T-helper 2 cell treated with Interferon-gamma antibody and Interleukin-4, amounts not matched to agents 5 μg/mL and 100 μg/mL, for 36 hours (primary cell): ENCODE data around the gene TMIE.

Experiments
- DNase-seq: peaks from one replicate; pipeline ENCODE4 v3.0.0; 2021; ENCODE audit warnings: low spot score
- H3K27ac Mint-ChIP-seq: one replicate; pipeline ENCODE4 v1.8.0; 2021; ENCODE audit warnings: mild to moderate bottlenecking, mixed read lengths
- H3K27me3 Mint-ChIP-seq: one replicate; pipeline ENCODE4 v1.8.0; 2021; ENCODE audit warnings: low read depth, mixed read lengths
- H3K36me3 Mint-ChIP-seq: one replicate; pipeline ENCODE4 v1.8.0; 2021; ENCODE audit warnings: low read depth, mixed read lengths
- H3K4me1 Mint-ChIP-seq: one replicate; pipeline ENCODE4 v1.8.0; 2021; ENCODE audit warnings: low read depth, mixed read lengths
- H3K4me3 Mint-ChIP-seq: one replicate; pipeline ENCODE4 v1.8.0; 2022; ENCODE audit warnings: mild to moderate bottlenecking, moderate library complexity, mixed read lengths
- H3K9me3 Mint-ChIP-seq: one replicate; pipeline ENCODE4 v1.8.0; 2021; ENCODE audit warnings: mixed read lengths

The TMIE gene

DNA sequence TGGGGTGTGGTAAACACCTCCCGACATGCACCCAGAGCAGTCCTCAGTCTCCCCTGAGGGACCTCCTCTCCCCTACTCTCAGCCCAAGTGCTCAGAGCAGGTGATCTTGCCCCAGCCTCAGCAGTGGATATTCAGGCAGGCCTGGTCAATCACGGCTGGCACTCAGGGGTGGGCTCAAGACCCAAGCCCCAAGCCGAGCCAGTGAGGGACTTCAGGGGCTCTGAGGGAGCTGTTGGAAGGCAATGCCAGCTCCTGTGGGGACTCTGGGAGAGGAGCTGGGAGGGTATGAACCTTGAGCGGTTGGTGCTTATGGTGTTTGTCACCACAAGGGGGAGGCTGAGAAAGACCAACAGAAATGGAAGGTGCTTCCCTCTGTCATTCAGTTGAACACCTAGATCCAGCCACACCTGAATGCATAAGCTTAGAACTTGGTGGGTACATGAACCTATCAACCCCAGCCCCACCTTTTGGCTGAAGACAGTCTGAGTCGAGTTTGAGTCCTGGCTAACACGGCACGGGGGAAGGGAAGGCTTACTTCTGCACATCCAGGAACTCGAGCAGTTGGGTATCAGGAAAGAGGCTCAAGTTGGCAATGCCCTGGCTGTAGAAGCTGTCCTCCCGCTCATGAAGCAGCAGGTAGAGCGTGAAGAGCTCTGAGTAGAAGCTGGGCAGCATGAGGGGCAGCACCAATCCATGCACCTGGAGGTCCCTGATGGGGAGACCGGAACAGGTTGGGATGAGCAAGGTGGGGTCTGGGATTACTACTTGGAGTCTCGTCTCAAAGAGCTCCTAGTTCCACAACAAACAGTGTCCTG, 27.0 kb upstream of the TMIE start:
- Mint-ChIP-seq H3K36me3 (no peaks in the 10 kb centered on the region), H3K4me3 (no peak overlapping the region), H3K27ac (no peak overlapping the region), H3K27me3 (no peaks in the 10 kb centered on the region), H3K9me3 (no peaks in the 10 kb centered on the region), H3K4me1 (no peaks in the 10 kb centered on the region)
- no peak for DNase-seq

DNA sequence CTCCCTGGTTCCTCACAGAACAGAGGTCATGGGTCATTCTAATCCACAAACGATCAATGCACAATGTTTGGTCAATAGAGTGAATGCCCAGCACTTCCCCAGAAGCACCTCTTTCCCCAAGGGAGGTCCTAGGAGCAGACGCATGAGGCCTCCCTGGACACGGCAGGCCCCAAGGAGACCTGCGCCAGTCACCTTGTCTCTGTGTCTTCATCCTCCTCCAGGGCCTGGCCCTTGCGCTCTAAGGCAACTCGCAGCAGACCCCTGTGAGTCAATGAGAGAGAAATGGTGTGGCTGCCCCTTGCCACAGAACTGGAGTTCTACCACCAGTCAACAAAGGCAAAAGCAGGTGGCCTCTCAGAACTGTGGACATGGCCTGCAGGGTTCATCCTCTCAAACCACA, 25.8 kb upstream of the TMIE start:
- Mint-ChIP-seq H3K9me3 (no peaks in the 10 kb centered on the region), H3K4me3 (no peak overlapping the region), H3K27me3 (no peaks in the 10 kb centered on the region), H3K36me3 (no peaks in the 10 kb centered on the region), H3K27ac (no peak overlapping the region), H3K4me1 (no peaks in the 10 kb centered on the region)
- DNase-seq: no peak

DNA sequence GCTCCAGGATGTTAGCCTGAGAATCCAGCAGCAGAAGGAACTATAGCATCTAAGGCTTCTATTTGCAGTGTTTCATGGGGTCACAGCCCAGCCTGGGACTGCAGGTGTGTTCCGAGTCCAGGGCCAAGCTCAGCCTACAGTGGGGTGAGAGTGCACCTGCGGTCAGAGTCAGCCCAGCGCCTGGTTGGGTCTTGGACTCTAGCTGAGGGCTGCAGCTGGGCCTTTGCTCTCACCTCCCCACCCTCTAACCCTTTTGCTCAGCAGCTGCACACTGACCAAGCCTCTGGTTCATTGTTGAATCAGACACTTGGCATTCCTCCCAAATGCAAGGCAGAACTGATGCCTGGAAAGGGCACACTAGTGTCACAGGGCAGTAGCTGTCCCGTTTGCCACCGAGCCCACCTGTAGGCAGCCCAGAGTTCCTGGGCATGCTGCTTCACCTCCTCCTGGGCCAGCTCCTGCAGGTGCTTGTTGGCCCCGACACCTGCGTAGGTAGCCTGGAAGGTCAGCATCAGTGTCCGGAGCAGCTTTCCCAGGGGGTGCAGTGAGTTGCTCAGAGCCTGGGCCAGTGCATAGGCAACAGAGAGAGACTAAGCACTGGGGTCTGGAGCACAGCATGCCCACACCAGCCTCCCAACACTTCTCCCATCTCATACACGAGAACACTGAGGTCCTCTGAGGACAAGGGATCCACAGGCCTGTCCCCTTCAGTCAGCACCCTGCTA, 25.2 kb upstream of the TMIE start:
- no peaks in the 10 kb centered on the region for H3K36me3 Mint-ChIP-seq

DNA sequence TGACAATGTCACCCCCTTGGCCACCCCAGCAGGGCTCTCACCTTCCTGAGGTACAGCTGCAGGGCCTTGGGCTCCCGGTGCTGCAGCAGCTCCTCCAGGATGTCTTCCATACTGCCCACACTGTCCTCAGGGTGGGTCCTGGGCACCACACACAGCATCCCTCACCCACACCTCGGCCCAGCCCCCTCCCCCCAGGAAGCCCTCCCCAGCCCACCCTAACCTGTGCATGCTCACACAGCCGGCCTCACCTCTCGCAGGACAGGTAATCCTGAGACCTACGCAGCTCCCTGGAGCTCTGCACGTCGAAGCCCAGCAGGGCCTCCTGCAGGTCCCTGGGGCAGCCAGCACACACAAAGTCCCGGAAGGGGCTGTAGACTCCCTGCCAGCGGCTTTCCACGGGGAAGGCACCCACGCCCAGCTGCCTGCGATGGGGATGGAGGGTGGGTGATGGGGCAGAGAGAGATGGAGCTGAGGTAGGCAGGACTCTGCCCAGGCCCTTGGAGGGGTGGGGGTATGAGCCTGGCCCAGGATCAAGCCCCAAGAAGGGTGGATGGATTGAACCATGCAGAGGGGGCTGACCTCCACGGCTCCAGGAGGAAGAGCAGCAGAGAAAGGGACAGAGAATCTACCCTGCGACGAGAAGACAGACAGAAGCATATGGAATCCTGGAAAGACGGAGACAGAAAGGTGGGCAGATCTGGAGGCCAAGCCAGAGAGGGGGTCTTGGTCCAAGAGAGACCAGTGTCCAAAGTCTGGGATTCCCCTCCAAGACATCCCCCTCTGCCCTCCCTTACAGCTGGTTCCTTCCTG, 24.4 kb upstream of the TMIE start:
- DNase-seq: no peak
- Mint-ChIP-seq H3K27ac (no peak overlapping the region), H3K36me3 (no peaks in the 10 kb centered on the region), H3K9me3 (no peaks in the 10 kb centered on the region), H3K27me3 (no peaks in the 10 kb centered on the region), H3K4me3 (no peak overlapping the region), H3K4me1 (no peaks in the 10 kb centered on the region)

More for the DNA sequence above, 25.2 kb upstream of the TMIE start:
- Mint-ChIP-seq H3K27ac (no peak overlapping the region), H3K4me3 (no peak overlapping the region), H3K9me3 (no peaks in the 10 kb centered on the region), H3K4me1 (no peaks in the 10 kb centered on the region), H3K27me3 (no peaks in the 10 kb centered on the region)
- no peak for DNase-seq

DNA sequence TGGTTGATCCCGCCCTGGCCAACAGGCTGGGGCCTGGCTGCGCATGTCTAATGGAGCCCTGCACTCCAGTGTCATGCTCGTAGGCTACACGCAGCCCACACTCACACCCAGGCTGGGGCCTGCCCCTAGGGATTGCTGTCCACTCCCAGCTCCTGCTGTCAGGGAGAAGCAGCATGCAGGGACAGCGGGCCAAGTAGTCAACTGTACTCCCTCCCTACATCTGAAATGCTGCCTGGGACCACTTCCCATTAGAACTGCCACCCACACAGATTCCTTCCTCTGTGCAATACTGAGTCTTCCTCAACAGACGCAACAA, 23.8 kb upstream of the TMIE start:
- H3K9me3 Mint-ChIP-seq: no peaks in the 10 kb centered on the region

DNA sequence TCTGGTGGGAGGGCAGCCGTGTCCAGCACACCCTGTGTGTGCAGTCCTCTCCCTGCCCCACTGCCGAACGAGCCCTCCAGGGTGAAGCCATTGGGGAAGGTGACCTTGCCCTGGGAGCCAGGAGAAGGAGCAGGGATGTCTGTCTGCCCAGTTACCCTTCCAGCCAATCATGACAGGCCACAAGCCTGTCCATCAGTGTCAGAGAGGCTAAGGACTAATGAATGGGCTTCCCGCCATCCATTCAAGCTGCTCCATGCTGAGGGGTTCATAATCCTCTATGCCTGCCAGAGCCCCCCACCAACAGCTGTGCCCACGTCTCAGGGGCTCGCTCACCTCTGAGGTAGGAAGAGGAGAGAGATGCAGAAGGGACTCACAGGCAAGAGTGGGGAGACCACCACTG, 22.9 kb upstream of the TMIE start:
- Mint-ChIP-seq H3K27me3 (no peaks in the 10 kb centered on the region), H3K9me3 (no peaks in the 10 kb centered on the region), H3K27ac (no peak overlapping the region), H3K4me3 (no peak overlapping the region), H3K4me1 (no peaks in the 10 kb centered on the region), H3K36me3 (no peaks in the 10 kb centered on the region)
- DNase-seq: no peak

More for the DNA sequence above, 23.8 kb upstream of the TMIE start:
- Mint-ChIP-seq H3K27ac (no peak overlapping the region), H3K4me1 (no peaks in the 10 kb centered on the region), H3K4me3 (no peak overlapping the region), H3K27me3 (no peaks in the 10 kb centered on the region), H3K36me3 (no peaks in the 10 kb centered on the region)
- no peak for DNase-seq

DNA sequence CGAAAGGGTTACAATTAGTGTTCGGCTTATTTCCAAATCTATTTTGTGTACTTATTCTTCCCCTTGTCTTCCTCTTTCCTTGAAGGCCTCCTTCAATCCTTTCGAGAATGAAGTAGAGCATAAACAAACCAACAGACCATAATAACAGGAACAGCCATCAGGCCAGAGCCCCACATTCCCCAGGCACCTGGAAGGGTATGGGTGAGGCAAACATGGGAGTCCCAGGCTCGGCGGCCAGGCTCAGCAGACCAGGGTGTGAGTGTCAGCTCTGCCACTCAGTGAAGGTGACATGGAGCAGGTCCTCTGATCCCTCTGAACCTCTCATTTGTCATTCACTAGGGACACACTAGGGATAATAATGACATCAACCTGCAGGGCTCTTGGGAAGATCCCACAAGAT, 21.5 kb upstream of the TMIE start:
- DNase-seq: no peak
- H3K36me3 Mint-ChIP-seq: no peaks in the 10 kb centered on the region
- no peak overlapping the region for H3K27ac Mint-ChIP-seq
- no peaks in the 10 kb centered on the region for H3K9me3 Mint-ChIP-seq
- H3K4me1 Mint-ChIP-seq: no peaks in the 10 kb centered on the region
- H3K4me3 Mint-ChIP-seq: no peak overlapping the region
- H3K27me3 Mint-ChIP-seq: no peaks in the 10 kb centered on the region

DNA sequence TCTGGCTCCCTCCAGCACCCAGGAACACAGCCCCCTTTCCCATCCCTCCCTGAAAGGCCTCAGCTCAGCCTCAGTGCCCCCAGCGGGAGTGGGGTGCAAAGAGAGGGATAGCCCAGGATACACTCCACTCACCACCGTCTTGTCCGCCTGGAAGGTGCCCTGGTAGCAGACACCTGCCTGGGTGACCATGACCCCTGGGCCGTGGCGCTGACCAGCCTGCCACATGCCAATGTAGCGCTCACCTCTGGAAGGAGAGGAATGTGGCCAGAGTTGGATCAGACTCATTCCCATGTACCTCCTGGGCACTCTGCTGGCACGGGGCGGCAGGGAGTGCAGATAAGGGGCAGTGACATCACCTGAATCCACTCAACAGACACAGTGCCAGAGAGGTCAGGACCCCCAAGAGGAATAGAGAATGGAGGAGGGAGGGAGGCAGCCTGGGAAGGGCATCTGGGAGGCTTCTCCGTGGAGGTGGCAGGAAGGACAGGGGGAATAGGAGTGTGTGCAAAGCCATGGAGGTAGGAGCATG, 20.8 kb upstream of the TMIE start:
- Mint-ChIP-seq H3K36me3 (no peaks in the 10 kb centered on the region), H3K27me3 (no peaks in the 10 kb centered on the region), H3K27ac (no peak overlapping the region), H3K4me3 (no peak overlapping the region), H3K9me3 (no peaks in the 10 kb centered on the region), H3K4me1 (no peaks in the 10 kb centered on the region)
- no peak for DNase-seq

DNA sequence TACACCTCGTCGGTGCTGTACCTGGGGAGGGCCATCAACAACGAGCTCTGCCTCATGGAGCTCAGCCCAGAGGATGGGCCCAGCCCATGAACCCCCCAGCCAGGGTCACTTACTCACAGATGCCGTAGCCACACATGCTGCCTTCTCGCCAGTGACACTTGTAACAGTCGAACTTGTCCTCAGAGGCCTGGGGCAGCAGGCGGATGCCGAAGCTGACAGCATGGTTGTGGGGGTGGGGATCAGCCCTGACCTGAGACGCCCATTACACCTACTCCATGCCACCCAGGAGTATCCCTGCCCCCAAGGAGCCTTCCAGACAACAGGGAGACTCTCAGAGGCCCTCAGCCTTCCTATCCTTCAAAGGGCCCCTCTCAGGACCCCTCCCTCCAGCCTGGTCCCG, 19.8 kb upstream of the TMIE start:
- no peaks in the 10 kb centered on the region for H3K36me3 Mint-ChIP-seq
- no peaks in the 10 kb centered on the region for H3K27me3 Mint-ChIP-seq
- no peaks in the 10 kb centered on the region for H3K4me1 Mint-ChIP-seq
- H3K27ac Mint-ChIP-seq: no peak overlapping the region
- H3K9me3 Mint-ChIP-seq: no peaks in the 10 kb centered on the region
- no peak for DNase-seq
- H3K4me3 Mint-ChIP-seq: no peak overlapping the region

DNA sequence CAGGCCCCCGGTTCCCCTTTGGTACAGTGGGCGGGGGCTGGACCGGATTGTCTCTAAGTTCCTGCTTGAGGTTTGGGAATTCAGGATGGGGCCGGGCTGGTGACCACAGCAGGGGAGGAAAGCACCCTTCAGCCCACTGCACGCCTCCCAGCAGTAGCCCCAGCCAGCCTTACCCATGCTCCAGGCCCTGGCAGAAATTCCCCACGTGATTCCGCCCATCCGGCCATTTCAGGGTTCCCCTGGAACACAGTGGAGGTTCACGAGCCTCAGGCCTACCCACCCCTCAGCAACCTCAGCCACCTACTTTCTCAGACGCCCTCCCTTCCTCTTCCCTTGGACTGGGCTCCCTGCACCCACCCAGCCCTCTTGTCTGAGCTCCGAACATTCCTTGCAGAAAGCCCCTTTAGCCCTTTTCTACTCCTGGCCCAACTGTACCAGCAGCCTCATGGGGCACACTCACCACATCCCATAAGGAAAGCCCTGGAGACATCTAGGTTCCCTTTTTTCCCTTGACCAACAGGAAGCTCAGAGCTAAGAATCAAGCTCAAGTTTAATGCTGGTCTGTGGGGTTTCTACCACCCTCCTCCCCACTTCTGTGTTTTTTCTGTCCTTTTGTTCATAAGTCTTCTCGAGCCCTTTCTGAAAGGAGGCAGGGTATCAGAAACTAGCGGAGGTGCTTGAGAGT, 19.2 kb upstream of the TMIE start:
- H3K4me3 Mint-ChIP-seq: no peak overlapping the region
- H3K4me1 Mint-ChIP-seq: no peaks in the 10 kb centered on the region
- no peak for DNase-seq
- H3K27me3 Mint-ChIP-seq: no peaks in the 10 kb centered on the region
- H3K27ac Mint-ChIP-seq: no peak overlapping the region
- H3K36me3 Mint-ChIP-seq: no peaks in the 10 kb centered on the region
- H3K9me3 Mint-ChIP-seq: no peaks in the 10 kb centered on the region

DNA sequence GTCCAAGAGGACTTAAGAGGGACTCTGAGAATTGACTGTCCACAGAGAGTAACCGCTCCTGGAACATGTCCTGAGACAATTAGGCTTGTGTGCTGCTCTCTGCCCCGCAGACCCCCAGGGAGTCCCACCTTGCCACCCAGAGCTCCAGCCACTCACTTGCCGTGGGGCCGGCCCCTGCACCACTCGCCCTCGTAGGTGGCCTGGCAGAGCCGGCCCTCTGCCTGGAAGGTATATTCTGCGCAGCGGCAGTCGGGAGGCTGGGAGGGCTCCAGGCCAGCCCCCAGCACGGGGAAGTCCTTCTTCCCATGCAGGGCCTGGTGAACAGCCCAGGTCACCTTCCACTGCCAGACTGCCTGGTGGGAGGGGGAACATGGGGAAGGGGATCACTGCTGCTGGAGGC, 18.2 kb upstream of the TMIE start:
- Mint-ChIP-seq H3K4me1 (no peaks in the 10 kb centered on the region), H3K36me3 (no peaks in the 10 kb centered on the region), H3K27ac (no peak overlapping the region), H3K9me3 (no peaks in the 10 kb centered on the region), H3K4me3 (no peak overlapping the region), H3K27me3 (no peaks in the 10 kb centered on the region)
- DNase-seq: no peak

DNA sequence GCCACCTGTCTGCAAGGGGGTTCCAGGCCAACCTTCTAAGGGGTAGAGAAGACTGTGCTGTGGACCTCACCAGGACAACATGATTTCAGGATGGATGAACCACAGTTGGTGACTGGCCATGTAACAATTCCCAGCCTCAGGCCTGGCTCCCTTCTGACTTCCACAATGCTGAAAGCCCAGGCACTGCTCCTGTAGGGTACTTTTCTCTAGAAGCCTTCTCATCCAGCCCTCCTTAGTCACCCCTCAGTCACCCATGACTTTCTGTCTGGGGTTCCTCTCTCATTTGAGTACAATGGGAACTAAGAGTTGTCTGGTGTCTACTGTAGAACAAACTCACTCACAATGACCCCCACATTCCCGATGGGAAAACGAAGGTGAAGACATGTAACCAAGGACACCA, 16.3 kb upstream of the TMIE start:
- Mint-ChIP-seq H3K27ac (no peak overlapping the region), H3K4me1 (no peaks in the 10 kb centered on the region), H3K27me3 (no peaks in the 10 kb centered on the region), H3K36me3 (no peaks in the 10 kb centered on the region), H3K4me3 (no peak overlapping the region), H3K9me3 (no peaks in the 10 kb centered on the region)
- DNase-seq: no peak

DNA sequence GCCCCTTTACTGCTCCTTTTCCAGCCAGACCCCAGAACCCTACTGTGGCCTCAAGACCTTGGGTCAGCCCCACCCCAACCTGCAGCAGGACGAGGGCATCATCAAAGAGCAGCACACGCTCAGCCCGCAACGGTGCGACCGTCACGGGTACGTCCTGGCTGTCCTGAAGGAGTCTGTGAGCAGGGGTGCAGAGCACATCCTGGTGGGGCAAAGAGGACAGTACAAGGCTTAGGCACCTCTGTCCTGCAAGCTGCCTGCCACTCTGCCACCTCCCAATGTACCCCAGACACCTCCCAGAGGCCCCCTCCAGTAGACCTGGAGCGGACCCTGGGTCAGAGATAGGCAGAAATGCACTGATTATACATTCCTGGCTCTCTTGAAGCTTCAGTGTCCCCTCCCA, 15.7 kb upstream of the TMIE start:
- Mint-ChIP-seq H3K9me3 (no peaks in the 10 kb centered on the region), H3K4me3 (no peak overlapping the region), H3K27ac (no peak overlapping the region), H3K27me3 (no peaks in the 10 kb centered on the region), H3K36me3 (no peaks in the 10 kb centered on the region), H3K4me1 (no peaks in the 10 kb centered on the region)
- DNase-seq: no peak

DNA sequence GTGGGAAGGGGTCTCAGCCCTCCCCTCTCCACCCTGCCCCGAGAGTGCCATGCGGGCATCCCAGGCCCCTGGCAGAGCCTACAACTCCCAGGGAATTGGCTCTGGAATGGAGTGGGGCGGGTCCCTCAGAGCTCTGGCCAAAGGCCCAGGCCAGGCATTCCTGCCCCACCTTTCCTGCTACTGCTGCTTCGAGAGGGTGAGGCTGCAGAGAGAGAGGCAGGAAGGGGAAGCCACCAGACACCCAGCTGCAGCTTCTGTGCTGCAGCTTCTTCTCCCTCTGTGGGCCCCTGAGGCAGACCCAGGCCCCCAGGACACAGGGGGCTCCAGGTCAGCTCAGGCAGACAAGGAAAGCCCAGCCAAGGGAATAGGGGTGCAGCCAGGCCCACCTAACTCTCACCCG, 10.4 kb upstream of the TMIE start:
- H3K36me3 Mint-ChIP-seq: no peaks in the 10 kb centered on the region
- no peak overlapping the region for H3K4me3 Mint-ChIP-seq
- no peak overlapping the region for H3K27ac Mint-ChIP-seq
- no peaks in the 10 kb centered on the region for H3K9me3 Mint-ChIP-seq
- no peak for DNase-seq
- peaks cover 17% of the 10 kb centered on the region for H3K27me3 Mint-ChIP-seq
- peaks cover 22% of the 10 kb centered on the region for H3K4me1 Mint-ChIP-seq
